Ovary (tissue), 9 donors: ENCODE data around the gene C4orf50. TPM values are rescaled to one million over a fixed set of nuclear protein-coding genes. Genes with fewer than 3 reads are reported as not detected.

Source experiments
- DNase-seq, 5 donors: peaks; one replicate each; pipeline ENCODE4 v3.0.0-alpha.2; 2019 to 2020
- H3K27ac ChIP-seq, 2 donors: fragments of 200-600 bp; one replicate each; pipeline versions ENCODE4 v1.5.1 to v1.8.0; 2019 to 2022
- H3K27me3 ChIP-seq: fragments of 200-600 bp; one replicate; pipeline ENCODE4 v1.8.0; 2022
- H3K36me3 ChIP-seq: fragments of 200-600 bp; sonication (generic); one replicate; pipeline ENCODE4 v1.5.1; 2019
- H3K4me1 ChIP-seq: one replicate; pipeline ENCODE4 v1.8.1; 2013; ENCODE audit warnings: mild to moderate bottlenecking, moderate library complexity; ENCODE audit not compliant: insufficient read depth
- H3K4me3 ChIP-seq: fragments of 200-600 bp; sonication (generic); one replicate; pipeline ENCODE4 v1.5.1; 2017
- H3K9me3 ChIP-seq, 2 donors: fragments of 200-600 bp in 1 of 2; sonication (generic) in 1 of 2; one replicate each; pipeline versions ENCODE4 v1.5.1 to v1.8.1; 2013 to 2019; ENCODE audit warnings: mild to moderate bottlenecking in 1 of 2, moderate library complexity in 1 of 2
- EP300 ChIP-seq: sonication (generic); formaldehyde crosslinking; IDR thresholded peaks from one replicate; pipeline ENCODE4 v1.6.1; 2017; ENCODE audit warnings: antibody characterized with exemption
- POLR2A ChIP-seq: fragments of 450-650 bp; IDR thresholded peaks from one replicate; pipeline ENCODE4 v1.6.1; 2017; ENCODE audit warnings: antibody characterized with exemption, mild to moderate bottlenecking, moderate library complexity
- WGBS, 3 donors: extraction: QIAGEN DNeasy Blood & Tissue Kit in 1 of 3; methylation state at CpG; one replicate each; pipeline versions ENCODE4 v1.1.5 to v1.1.7; 2013 to 2017; 5-methylcytosine and 5-hydroxymethylcytosine counted together
- intact Hi-C, 4 donors: fragments of 100-400 bp; cut with DNase I; formaldehyde crosslinking; loops; one replicate each; pipeline versions ENCODE4 v1.11.0 to v1.15.1; 2022 to 2023
- polyA plus RNA-seq, 2 donors: library from polyadenylated mRNA; stranded (reverse); fragments of 200-250 nt in 1 of 2; fragments of 350-450 nt in 1 of 2; fragmentation: Illumina TruSeq in 1 of 2; extraction: RNeasy Lipid Tissue Mini Kit (QIAGEN cat#74804) in 1 of 2; gene quantifications; one replicate each; pipeline ENCODE4 v1.2.3, GENCODE V29; 2013 to 2014
- total RNA-seq, 7 donors: library from RNA; depleted of rRNA in 2 of 7; stranded (reverse); fragments of >200 nt in 2 of 7; fragmentation: NEBNext Ultra II Directional in 3 of 7; extraction: Animal tissue kit (Norgen Biotek cat#: 25700) in 3 of 7; gene quantifications; one replicate each; pipeline versions ENCODE4 v1.1.0 to v1.2.4, GENCODE V29; 2016 to 2023
- TF ChIP-seq, protein P1 (sequence below), 3 donors: fragments of 450-650 bp in 2 of 3; fragments of 200-600 bp in 1 of 3; IDR thresholded peaks; one replicate each; pipeline versions ENCODE4 v1.5.1 to v1.8.0; 2016 to 2022; ENCODE audit warnings: antibody characterized with exemption in 3 of 3, mild to moderate bottlenecking in 1 of 3
- donor health status: DM: no; HTN: no; CAD: no; lungs with moderate emphysema.
- donor health status: DM: no; HTN: no; CAD: no.
- donor health status: Bipolar disorder and iron deficiency.
- donor health status: DM: yes; HTN: yes; CAD: no.
- donor health status: DM: no; HTN: no; CAD: no.
- donor health status: DM: yes; HTN: yes; CAD: no.

Gene C4orf50
- total and polyA plus RNA-seq, 9 donors, result 0.04 to 0.35 (median 0.12) TPM

GRCh38 chr4:5931526-5931925 is 86.7 kb downstream of the C4orf50 start:
- Histone ChIP-seq H3K27me3 (no peaks in the 10 kb centered on the region), H3K27ac (no peak overlapping the region), H3K4me1 (no peaks in the 10 kb centered on the region), H3K36me3 (no peaks in the 10 kb centered on the region), H3K9me3 (no peaks in the 10 kb centered on the region), H3K4me3 (no peak overlapping the region)
- WGBS, 3 donors, result 45 to 59% (median 56%) methylated on average over 9 of the region's 9 CpGs
- intact Hi-C loops, result no loop called here
- DNase-seq, result no peak
- TF ChIP-seq EP300 (no peak), POLR2A (no peak)
- TF ChIP-seq, protein P1, sequence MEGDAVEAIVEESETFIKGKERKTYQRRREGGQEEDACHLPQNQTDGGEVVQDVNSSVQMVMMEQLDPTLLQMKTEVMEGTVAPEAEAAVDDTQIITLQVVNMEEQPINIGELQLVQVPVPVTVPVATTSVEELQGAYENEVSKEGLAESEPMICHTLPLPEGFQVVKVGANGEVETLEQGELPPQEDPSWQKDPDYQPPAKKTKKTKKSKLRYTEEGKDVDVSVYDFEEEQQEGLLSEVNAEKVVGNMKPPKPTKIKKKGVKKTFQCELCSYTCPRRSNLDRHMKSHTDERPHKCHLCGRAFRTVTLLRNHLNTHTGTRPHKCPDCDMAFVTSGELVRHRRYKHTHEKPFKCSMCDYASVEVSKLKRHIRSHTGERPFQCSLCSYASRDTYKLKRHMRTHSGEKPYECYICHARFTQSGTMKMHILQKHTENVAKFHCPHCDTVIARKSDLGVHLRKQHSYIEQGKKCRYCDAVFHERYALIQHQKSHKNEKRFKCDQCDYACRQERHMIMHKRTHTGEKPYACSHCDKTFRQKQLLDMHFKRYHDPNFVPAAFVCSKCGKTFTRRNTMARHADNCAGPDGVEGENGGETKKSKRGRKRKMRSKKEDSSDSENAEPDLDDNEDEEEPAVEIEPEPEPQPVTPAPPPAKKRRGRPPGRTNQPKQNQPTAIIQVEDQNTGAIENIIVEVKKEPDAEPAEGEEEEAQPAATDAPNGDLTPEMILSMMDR (IDR thresholded peaks at IDR 0.05), result no peak

DNA sequence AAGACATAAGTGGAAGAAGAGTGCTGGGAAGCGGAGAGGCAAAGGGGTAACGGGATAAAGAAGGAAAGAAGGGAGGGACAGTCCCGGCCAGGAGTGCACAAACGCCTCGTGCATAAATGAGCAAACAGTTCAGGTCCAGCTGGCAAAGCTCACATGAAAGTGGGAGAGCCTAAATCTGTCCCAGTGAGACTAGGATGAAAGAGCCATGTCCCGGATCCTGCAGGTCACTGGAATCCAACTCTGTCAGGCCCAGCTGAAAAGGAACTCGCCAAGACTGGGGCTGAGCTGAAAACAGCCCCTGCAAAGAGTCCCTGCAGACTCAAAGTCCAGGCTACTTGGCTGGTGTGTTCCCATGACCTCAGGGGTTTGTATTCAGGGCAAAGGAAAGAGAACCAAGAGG is 87.4 kb downstream of the C4orf50 start:
- no peaks in the 10 kb centered on the region for H3K4me1 ChIP-seq
- intact Hi-C loops, result no loop called here
- DNase-seq, result no peak
- TF ChIP-seq, protein P1 (IDR thresholded peaks at IDR 0.05), result no peak
- no peaks in the 10 kb centered on the region for H3K9me3 ChIP-seq
- 47 to 58% (median 52%) methylated on average over 7 of the region's 7 CpGs for WGBS, 3 donors
- no peaks in the 10 kb centered on the region for H3K36me3 ChIP-seq
- H3K27ac ChIP-seq, result no peak overlapping the region
- no peak overlapping the region for H3K4me3 ChIP-seq
- H3K27me3 ChIP-seq, result no peaks in the 10 kb centered on the region

- no peak overlapping the region for H3K4me3 ChIP-seq
- H3K36me3 ChIP-seq, result no peaks in the 10 kb centered on the region
- no peak overlapping the region for H3K27ac ChIP-seq
- DNase-seq, result no peak
- WGBS, 3 donors, result 84 to 87% (median 85%) methylated on average over 8 of the region's 8 CpGs
- H3K27me3 ChIP-seq, result no peaks in the 10 kb centered on the region
- H3K9me3 ChIP-seq, result no peaks in the 10 kb centered on the region
- intact Hi-C loops, result no loop called here
- no peak for TF ChIP-seq POLR2A
- TF ChIP-seq, protein P1 (IDR thresholded peaks at IDR 0.05), result no peak
- H3K4me1 ChIP-seq, result no peaks in the 10 kb centered on the region
Measured at GRCh38 chr4:5930456-5930855, 87.8 kb downstream of the C4orf50 start.

GRCh38 chr4:5928844-5929420 is 89.3 kb downstream of the C4orf50 start:
- Histone ChIP-seq H3K4me3 (no peak overlapping the region), H3K4me1 (no peaks in the 10 kb centered on the region), H3K27ac (no peak overlapping the region), H3K9me3 (no peaks in the 10 kb centered on the region), H3K36me3 (no peaks in the 10 kb centered on the region), H3K27me3 (no peaks in the 10 kb centered on the region)
- intact Hi-C loops, result no loop called here
- no peak for DNase-seq
- WGBS, 3 donors, result 27 to 67% (median 43%) methylated on average over 8 of the region's 8 CpGs
- TF ChIP-seq, protein P1 (IDR thresholded peaks at IDR 0.05), result no peak
- TF ChIP-seq POLR2A (no peak), EP300 (no peak)
